Measurements from ENCODE around the gene ARHGAP6.

The ARHGAP6 gene

DNA sequence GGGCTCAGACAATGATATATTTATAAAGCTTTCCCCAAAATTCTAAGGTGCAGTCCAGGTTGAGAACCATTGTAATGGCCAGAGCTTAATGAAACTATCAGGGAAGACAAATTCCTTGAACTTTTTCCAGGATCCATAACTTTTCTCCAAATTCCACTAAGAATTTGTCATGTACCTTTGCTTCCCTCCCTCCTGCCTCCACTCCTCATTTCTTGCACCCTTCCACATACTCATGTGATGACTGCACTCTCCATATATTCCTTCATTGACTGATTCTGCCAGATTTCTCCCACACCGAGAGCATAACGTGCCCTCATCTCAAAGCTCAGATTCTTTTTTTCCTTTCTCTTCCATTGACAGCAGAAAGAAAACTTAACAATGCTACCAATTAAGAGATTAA is 393.4 kb downstream of the ARHGAP6 start:
- DNase-seq: no peak

DNA sequence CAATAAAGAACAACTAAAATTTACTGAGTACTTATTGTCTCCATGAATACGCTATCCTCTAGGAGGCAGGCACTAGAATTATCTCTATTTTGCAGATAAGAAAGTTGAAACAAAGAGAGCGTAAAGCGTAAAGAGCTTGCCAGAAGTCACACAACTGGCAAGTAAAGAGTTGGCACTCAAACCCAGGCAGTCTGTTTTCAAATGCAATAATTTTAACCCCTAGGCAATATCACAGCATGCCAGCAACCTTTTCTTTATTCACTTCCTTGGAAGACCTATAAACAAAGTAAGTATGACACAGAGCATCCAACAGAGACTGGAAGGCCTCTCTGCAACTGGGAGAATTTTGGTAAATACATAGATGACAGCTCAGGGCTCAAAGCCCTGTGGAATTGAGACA is 395.7 kb downstream of the ARHGAP6 start:
- no peak for DNase-seq

DNA sequence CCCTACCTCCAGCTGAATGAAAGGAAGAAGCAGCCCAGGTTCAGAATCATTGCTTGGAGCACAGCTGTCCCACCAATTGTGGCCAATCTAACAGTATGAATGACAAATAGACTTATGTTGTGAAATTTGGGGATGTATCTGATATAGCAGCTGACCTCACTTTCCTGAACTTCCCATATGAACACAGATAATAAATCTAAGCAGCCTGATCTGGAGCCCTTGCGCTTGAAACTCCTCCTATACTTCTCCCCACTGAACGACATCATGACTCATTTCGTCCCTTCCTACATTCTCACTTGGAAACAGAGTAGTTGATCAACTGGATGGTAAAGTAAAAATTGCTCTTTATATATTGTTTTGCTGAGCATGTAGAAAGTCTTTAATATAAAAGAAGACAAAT is 396.7 kb downstream of the ARHGAP6 start:
- peak; percentile 27 for DNase-seq

DNA sequence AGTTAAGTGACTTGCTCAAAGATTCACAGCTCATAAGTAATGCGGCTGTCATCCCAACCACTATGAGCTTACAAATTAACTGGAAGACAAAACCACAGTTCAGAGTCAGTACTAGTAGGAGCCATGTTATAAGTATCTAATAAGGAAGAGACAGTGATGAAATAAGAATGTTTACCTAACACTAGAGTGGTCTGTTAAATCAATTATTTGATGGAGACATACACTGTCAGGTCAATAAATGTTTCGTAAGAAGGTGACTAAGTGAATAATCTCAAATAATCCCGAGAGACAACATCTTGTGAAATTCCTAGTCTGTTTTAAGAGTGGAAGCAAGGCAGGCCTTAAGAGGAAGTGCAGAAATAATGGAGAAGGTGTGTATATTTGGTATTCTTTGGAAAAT is 398.3 kb downstream of the ARHGAP6 start:
- peak; percentile 31 for DNase-seq

DNA sequence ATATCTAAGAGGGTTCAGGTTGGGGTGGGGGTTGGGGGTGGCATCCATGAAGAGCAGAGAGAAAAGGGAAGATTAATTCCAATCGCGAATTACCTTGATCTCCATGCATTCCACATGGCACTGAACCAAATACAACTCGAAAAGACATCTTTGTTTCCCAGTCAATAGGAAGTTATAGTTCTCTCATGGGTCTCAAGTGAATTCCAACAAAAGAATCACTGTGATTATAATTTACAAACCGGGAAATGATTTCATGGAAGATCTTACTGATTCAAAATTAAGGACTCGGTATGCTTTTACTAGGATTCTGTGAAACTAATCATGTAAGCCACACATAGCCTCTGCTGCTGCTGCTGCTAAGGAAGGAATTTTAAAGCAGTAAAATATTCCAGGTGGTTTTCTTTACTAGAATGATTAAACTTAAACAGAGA is 399.1 kb downstream of the ARHGAP6 start:
- no peak for DNase-seq

GRCh38 chrX:11265352-11265751 is 400.4 kb downstream of the ARHGAP6 start:
- DNase-seq: no peak

DNA sequence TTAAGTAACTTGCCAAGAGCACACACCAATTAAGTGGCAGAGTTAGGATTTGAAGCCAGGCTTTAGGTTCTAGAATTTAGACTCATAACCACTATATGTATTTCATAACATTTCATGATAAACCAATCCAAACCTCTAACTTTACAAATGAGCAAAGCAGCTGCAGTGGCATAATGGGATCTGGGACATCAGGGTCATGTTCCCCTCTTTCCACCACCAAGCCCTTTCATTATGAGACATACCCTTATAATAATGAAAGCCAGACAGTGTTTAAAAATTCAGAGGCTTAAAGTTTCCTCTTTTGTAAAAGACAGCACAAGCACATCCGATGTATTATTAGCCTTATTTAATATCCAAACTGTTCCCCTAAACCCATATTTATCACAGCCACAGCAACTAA is 400.8 kb downstream of the ARHGAP6 start:
- no peak for DNase-seq

DNA sequence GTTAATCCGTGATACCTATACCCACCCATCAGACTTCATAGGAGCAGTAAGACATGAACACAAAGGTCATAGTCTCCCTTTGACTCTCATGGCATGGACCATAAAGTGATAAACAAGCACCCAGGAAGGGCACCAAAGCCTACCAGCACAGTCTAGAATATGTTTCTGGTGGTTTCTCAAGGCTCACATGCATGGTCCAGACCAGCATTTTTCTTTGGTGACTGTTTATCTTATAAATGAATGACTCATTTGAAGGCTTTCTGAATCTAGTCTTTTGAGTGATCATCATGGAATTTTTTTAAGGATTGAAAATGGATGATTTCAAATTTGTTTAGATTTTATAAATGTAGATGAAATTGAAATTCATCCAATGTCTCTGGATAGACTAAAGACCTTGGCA is 404.5 kb downstream of the ARHGAP6 start:
- DNase-seq: no peak

DNA sequence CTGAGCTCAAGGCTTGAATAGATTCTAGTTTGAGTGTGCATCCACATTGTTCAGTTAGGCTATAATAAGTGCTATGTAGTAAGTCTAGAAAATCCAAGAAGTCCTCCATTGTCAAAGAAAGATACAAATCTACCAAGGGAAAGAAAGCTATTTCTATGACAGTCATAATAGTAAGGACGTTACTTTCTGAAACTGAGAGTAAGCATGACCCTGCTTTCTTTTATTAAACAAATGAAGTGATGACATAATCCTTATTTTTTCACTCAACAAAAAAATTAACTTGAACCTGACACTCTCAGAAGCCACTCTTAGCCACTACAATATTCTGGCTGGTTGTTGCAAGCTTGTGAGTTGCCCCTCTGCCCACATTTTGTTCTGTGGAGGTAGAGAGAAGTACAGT is 406.3 kb downstream of the ARHGAP6 start:
- no peak for DNase-seq

- DNase-seq: no peak
Observed at GRCh38 chrX:11257711-11258110, 408.0 kb downstream of the ARHGAP6 start.

DNA sequence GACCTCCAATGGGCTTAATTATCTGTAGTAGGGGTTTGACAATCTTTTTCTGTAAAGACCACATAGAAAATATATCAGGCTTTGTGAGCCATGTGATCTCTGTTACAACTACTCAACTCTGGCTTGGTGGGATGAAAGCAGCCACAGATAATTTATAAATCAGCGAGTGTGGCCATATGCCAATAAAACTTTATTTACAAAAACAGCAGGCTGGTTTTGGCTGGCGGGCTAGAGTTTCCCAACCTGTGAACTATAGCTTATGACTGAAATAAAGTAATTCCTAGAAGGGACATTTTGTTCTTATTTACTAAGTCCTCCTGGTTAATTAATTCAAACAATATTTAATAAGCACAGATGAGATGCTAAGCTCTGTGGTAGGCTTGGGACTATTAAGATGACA is 408.4 kb downstream of the ARHGAP6 start:
- DNase-seq: no peak

DNA sequence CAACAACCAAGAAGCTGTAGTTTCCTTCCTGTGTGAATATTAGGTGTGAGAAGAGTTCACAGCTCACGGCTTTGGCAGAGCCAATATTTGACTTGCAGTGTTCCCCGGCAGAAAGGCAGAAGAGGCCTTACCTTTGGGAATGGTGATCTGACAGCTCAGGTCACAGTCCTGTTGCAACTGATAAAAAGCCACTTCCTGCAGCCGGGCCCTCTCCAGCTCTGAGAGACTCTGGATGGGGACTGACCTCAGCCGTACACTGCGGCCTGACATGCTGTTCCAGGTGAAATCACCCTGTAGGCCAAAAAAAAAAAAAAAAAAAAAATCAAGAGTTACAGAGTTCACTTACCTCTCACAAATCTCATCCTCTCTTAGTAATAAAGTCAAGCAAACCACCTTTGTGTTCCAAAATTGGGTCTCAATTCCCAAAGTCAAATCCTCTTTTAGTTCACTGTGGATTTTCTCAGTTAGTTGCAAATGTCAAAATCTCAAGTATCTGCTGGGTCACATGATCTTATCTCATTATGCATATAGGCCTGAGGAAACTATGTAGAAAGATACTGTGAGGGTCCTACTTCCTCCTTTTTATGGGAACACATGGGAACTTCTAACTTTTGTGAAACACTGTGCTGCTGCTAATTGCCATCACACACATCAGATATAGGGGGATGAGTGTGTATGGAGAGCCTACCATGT is 411.2 kb downstream of the ARHGAP6 start:
- peak; percentile 29 for DNase-seq

- peak; percentile 11 for DNase-seq
Observed at GRCh38 chrX:11244636-11245035, 421.1 kb downstream of the ARHGAP6 start.

DNA sequence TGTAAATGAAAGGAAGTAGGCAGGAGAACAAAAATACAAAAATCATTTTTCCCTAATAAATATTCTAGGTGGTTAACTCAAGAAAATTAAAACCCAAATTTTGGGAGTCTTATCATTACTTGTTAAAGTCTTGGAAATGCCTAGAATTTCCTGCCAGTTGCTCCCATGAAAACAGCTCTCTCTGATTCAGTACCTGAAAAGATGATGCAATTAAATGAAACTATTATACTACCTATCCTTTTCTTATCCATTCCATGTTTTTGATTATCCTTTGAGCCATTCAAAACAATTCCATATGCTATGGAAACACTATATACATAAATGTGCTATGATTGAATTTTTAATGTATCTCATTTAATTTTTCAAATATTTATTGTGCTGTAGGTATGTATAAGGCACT is 423.0 kb downstream of the ARHGAP6 start:
- no peak for DNase-seq

DNA sequence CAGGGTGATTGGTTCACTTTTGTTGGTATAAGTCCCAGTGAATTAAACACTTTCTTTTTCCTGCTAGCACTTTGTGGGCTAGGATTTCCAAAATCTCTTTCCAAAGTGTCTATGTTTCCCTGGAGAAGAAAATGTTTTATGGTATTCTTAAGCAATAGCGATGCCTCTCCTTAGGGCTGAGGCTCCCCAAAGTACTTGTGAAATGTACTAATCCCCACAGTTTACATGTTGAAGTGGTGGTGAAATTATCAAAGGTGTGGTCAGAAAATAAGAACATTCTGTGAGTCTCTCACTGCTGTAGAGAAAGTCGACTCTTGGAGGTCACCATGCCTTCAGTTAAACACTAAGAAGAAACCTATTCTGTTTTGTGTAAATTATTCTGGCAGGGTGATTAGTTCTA is 424.0 kb downstream of the ARHGAP6 start:
- no peak for DNase-seq

DNA sequence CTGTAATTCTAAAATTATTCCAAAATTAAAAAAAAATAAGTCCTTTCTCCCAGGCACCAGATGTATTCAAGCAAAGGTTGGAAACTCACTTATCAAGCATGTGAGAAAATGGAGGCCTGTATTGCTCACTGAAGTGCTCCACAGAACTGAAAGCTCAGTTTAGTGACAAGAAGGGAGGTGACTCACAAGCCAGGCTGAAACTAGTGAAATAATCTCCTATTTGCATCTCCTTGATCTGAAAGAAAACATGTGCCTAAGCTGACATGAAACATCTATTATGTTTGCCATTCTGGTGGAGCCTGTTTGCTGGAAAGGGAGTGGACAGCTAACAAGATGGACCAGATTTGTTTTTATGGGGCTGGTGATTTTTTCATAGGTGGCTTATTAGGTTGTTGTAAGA is 426.5 kb downstream of the ARHGAP6 start:
- DNase-seq: no peak

- peak; percentile 56 for DNase-seq
Observed at GRCh38 chrX:11235377-11235776, 430.3 kb downstream of the ARHGAP6 start.

DNA sequence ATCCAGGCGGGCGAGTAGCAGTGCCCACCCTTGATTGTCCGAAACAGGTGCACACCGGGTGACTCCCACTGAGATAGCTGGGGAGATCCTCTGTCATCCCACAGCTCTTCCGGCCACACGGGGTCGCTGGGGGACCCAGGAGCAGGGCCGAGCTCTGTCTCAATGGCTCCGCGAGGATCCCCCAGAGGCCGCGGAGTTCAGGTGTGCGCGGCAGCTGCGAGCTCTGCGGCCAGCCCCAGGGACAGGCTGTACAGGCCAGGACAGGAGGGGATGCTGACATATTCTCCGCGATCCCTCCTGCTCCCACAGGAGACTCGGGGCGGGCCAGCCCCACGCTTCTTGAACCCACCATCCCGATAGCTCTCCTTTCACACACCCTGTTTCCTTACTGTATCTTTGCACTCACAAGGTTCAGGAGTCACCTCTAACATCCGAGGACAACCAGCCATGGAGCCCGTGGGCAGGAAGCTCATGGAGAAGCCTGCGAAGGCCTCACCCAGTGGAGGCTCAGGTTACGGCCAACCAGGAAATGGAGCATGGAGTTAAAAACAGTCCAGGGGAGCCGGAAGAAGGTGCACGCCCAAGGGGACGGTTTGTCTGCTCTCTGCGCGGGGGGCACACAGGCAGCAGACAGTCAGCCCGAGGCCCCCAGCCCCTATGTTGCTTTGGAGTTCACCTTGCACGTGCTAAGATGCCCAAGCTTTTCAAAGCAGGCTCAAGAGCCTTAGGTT is 450.4 kb downstream of the ARHGAP6 start:
- no peak for DNase-seq

DNA sequence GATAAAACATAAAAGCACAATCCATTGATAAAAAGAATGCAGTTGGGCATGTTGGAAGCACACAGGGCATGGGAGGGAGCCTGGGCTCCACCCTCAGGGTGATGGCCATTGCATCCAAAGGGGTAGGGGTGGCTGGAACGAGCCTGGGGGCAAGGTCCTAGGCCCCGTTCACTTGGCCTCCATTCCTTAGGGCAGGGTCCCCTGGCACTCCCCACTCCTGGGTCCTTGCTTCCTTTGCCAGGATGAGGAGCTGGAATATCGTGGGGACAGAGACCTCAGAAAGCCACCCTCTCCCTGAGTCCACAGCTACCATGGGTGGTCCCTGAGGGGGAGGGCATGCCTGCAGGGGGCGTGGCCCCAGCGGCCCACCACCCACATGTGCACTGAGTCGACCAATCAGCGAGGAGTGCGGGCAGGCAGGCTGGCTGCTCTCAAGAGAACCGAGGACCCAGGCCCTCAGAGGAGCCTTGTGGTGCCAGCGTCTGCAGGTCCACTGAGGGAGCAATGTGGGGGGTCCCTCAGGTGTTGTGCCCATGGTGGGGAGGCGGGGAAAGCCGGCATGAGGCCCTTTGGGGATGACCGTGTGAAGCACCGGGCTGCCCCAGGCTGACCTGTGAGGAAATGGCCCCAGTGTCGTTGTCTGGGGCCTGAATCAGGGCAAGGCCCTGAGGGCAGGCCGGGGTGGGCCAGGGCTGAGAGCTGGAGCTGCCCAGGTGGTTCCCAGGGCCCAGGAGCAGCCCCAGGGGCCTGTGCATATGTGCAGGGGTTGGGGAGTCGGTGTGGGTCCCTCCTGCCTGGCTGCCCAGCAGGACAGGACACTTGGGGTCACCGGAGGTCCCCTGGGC is 451.2 kb downstream of the ARHGAP6 start:
- no peak for DNase-seq

DNA sequence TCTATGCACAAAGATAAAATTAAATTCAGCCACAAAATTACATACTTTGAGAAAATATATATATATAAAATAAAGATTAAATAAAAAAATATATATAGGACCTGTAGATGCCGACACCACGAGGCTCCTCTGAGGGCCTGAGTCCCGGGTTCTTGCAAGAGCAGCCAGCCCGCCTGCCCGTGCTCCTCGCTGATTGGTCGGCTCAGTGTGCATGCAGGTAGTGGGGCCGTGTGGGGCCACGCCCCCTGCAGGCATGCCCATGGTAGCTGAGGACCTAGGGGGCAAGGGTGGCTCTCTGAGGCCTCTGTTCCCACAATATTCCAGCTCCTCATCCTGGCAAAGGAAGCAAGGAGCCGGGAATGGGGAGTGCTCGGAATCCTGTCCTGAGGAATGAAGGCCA is 453.0 kb downstream of the ARHGAP6 start:
- no peak for DNase-seq

DNA sequence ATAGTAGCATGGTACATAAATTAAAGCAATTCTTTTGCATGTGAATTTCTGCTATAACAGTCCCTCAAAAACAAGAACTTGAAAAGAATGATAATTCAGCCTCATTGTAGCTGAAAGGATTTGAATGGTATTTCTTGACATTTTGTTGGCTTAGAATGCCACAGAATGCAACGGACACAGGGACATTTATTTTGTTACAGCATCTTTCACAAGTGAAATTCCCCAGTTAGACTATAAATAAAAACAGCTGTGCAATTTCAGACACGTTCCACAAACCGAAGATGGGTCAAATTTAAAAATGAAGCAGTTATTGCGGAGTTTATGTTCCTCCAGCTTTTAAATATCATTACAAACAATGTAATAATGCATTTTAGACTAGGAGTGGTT is 455.3 kb downstream of the ARHGAP6 start:
- no peak for DNase-seq

DNA sequence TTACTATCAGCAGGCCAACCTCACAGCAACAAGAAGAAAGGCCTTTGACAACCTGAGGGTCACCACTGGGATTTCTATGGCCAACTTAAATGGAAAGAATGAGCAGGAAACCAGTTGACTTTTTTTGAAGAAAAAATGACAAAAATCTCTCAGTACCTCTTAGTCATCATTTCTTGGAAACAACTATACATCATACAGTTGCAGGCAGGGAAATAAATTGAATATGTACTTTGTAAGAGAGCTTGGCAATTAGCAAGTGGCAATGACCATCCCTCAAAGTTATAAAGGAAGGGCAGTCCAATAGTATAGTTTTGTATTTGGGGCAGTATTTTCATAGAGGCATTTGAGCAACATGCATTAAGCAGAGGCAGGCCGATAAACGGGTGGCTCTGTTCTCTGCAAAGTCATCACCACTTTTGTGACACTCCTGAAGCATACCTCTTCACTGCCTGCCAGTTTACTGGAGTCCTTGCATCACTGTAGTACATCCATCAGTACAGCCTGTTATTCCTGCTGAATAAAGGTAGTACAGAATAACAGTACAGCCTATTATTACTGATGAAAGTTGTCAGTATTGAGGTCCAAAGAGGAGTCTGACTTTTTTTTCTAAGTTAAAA is 455.8 kb downstream of the ARHGAP6 start:
- DNase-seq: no peak

DNA sequence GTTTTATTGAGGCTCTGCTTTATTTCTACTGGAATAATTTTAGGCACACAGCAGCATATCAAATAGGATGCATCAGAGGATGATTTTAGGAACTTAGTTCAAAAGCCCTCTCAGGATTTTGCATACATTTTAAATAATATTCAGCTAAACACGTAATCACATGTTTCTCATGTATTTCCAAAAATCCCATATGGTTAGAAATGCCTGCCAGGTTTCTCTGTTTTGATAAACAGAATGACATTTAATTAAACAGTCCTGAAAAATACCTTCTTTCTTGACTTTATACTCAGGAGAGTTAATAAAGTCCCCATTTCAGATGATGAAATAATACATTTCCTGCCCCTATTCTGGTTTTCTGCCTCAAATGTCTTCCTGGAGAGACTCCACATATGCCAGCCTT is 459.0 kb downstream of the ARHGAP6 start:
- no peak for DNase-seq
